ENCODE data around the gene C1R.
"Not testable (repeated sequence)": the region's sequence is repeated elsewhere in the genome, so short reads cannot be mapped to it uniquely, and the experiment has no call there.

Gene C1R

DNA sequence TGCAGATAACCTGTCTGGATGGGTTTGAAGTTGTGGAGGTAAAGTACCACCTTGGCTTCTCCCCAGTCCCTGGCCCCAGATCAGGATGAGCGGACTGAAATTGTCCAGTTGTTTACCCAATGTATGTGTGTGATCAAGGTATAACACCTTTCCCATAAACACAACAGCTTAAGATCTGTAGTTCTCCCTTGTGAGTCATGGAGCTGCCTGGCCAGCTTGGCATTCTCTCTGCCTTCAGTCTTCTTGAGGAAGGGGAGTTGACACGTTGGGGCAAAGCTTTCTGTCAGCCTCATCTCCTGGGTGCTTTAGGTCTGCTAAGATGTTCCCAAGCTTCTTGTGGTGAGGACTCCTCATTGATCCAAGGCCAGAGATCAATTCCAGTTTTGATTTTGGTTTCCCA, 25.6 kb downstream of the C1R start:
- DNase-seq = no peak

DNA sequence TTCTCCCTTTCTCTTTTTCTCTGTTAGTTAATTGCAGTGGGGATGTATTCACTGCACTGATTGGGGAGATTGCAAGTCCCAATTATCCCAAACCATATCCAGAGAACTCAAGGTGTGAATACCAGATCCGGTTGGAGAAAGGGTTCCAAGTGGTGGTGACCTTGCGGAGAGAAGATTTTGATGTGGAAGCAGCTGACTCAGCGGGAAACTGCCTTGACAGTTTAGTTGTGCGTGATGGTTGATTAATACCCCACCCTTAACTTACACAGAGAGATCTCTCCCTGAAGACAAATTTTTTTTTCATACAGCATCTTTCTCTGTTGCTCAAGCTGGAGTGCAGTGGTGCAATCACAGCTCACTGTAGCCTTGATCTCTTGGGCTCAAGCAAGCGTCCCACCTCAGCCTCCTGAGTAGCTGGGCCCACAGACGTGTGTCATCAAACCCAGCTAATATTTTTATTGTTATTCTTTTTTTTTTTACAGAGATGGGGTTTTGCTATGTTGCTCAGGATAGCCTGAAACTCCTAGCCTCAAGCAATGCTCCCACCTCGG, 27.1 kb downstream of the C1R start:
- DNase-seq = no peak

DNA sequence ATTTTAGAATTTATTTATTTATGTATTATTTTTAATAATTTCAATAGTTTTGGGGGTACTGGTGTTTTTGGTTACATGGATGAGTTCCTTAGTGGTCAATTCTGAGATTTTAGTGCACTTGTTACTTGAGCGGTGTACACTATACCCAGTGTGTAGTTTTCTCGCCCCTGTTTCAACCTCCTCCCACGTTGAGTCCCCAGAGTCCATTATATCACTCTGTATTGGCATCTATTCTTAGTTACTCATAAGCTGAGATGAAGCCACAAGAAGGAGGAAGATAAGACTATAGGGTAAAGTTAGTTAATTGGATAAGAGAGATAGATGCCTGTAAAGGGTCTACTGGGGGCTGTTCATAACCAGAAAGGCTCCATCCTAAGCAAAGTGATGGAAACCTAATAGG, 27.7 kb downstream of the C1R start:
- no peak for DNase-seq

DNA sequence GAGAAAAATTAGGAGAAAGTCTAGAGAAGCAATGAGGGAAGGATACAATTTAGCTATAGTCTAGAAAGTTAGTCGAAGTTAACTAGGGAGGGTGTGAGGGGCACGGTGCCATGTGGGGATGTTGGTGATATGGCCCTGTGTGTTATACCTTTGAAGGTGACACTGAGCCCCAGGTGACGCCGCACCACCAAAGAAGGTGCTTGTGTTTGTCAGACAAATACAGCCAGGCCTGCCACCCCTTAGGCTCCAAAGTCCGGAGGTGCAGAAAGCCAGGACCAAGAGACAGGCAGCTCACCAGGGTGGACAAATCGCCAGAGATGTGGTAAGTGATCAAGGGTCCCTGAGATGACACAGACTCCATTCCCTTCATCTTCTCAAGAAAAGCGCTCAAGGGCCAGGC, 30.6 kb downstream of the C1R start:
- no peak for DNase-seq

DNA sequence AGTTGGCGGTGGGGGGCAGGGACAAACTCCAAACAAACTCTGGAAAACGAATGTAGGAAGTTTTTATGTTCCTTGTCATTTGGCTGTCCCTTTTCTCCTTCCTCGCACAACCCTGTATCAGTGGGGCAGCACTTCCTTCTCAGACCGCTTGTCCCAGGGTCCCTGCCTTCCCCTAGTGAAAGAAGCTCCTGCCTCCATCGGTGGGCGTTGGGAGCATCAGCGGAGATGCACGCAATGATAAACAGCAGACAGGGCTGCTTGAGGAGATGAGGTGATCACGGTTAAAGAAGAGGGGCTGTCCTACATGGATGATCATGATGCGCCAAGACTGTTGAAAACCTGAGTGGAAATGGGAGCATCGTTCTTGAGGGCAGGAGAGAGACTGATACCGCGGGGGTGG, 31.1 kb downstream of the C1R start:
- no peak for DNase-seq

DNA sequence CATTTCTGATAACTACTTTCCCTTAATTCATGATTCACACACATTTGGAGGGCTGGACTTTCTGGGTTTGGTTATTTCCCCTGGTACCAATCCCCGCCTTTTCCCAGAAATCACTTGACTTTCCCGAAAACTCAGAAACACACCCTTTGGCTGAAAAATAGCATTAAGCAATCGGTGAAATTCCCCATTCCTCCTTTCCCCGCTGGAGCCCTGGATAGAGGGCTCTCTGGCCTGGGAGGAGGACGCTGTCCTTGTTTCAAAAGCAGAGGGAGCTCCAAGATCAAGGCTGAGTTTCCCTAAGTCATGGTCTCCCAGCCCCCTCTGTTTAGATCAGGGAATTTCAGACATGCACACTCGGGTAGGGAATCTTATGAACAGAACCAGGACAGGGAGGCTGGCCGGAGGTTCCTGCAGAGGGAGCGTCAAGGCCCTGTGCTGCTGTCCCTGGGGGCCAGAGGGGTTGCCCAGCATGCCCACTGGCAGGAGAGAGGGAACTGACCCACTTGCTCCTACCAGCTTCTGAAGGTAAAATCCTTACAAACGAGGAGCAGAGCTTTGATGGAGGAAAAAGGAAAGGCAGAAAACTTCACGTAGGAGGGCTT, 31.8 kb downstream of the C1R start, which contains the start of gene C1S:
Gene C1S (plus strand): TSS at position 366 of the 602 bp plus-strand sequence. CDS start 1,195 bp downstream, outside the sequence.
- DNase-seq = peak; percentile 94

DNA sequence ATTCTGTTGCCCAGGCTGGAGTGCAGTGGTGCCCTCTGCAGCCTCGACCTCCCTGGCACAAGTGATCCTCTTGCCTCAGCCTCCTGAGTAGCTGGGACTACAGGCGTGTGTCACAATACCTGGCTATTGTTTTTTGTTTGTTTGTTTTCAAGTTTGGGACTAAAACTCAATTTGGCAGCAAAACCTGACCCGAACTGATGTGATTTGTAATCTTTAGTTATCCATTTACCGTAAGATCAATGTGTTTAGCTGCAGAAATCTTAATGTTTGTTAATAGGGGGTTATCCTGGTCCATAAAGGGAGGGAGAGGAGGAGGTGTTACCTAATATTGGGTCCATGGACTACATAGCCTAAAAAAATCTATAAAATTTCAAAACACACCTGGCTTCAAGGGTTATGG, 32.5 kb downstream of the C1R start:
- no peak for DNase-seq

DNA sequence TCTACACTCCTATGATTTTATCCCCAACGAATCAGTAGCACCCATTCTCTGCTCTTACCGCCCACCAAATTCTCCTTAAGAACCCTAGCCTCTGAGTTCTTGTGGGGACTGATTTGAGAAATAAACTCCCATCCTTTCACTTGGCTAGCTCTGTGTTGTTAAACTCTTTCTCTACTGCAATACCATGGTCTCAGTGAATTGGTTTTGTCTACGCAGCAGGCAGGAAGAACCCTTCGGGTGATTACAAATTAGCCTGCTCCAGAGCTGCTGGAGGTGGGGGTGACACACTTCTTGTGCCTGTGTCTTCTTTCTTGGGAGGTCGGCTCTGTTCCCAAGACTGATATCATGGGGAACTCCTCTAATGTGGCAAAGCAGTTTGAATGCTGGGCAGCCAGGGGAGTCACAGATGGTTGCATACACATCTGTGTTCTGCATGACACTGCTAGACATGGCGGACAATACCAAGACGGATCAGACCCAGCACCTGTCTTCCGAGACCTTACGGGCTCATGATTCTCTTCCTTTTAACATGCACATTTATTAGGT, 33.3 kb downstream of the C1R start:
- DNase-seq = no peak

DNA sequence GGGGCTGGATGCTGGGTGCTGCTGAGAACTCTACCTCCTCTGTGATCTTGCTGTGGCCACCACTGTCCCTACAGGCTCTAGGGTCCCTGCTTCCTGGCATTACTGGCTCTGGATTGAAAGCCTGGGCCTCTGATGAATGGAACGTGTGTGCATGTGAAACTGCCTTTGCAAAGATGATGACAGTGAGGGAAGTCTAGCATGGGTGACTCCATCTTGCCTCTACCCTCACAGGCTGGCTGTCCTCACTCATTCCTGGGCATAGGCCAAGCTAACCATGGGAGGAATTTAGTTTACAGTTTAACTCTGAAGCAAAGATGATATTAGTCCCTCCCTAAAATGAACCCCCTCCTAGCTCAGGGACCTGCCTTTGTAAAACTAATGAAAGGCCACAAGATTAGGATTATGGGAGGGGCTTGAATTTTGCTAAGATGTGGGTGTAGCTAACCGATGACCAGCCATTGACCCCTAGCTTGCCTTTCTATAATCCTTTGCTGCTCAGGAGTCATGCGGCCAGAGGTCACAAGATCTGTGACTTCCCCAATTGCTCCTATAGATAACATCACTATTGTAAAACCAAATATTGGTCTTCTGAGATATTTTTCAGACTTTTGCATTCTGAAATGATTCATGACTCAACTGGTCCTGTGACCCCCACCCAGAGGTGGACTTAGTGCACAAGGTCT, 33.9 kb downstream of the C1R start:
- no peak for DNase-seq

DNA sequence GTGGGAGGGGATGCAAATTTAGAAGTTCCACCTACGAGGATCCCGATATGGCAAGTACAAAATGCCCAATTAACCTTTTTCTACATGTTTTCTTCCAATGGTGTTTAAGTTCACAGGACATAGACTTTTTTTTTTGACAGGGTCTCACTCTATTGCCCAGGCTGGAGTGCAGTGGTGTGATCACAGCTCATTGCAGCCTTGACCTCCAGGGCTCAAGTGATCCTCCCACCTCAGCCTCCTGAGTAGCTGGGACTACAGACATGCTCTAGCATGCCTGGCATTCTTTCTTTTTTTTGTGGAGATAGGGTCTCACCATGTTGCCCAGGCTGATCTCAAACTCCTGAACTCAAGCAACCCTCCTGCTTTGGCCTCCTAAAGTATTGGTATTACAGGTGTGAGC, 36.5 kb downstream of the C1R start:
- not testable (repeated sequence) for DNase-seq

DNA sequence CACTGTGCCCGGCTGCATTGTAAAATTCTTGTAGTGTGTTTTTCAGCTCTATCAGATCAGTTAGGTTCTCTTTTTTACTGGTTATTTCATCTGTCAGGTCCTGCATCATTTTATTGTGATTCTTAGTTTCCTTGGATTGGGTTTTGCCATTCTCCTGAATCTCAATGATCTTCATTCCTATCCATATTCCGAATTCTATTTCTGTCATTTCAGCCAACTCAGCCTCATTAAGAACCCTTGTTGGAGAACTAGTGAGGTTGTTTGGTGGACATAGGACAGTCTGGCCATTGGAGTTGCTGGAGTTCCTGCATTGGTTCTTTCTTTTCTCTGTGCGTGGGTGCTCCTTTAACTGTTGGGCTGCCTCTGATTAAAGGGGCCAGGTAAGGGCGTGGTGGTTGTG, 37.3 kb downstream of the C1R start:
- no peak for DNase-seq

DNA sequence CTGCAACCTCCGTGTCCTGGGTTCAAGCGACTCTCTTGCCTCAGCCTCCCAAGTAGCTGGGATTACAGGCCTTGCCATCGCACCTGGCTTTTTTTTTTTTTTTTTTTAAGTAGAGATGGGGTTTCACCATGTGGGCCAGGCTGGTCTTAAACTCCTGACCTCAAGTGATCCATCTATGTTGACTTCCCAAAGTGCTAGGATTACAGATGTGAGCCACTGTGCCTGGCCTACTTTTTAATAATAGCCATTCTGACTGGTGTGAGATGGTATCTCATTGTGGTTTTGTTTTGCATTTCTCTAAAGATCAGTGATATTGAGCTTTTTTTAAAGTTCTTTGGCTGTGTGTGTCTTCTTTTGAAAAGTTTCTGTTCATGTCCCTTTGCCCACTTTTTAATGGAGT, 42.3 kb downstream of the C1R start:
- DNase-seq = not testable (repeated sequence)

DNA sequence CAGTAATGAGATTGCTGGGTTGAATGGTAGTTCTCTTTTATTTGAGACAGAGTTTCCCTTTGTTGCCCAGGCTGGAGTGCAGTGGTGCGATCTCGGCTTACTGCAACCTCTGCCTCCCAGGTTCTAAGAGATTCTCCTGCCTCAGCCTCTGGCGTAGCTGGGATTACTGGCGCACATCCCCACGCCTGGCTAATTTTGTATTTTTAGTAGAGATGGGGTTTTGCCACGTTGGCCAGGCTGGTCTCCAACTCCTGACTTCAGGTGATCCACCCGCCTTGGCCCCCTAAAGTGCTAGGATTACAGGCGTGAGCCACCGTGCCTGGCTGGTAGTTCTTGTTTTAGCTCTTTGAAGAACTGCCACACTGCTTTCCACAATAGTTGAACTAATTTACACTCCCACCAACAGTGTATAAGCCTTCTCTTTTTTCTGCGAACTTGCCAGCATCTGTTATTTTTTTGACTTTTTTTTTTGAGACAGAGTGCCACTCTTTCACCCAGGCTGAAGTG, 42.7 kb downstream of the C1R start:
- DNase-seq = not testable (repeated sequence)

DNA sequence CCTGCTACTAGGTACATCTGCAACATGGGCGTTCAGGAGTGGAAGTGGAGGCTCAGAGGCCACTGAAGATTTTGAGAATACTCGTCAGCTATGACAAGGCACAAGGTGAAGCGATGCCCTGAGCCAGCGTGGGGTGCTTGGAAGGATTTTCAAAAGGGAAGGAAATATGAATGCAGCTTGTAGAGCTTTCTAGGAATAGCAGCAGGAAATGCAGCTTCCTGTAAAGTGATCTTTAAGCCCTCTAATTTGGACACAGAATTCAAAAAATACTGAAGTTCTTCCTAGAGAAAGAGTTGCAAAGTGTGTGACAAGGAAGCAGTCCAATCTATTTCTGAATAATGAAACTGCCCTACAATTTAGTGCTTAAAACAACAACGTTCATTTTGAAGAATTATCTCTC, 44.9 kb downstream of the C1R start:
- no peak for DNase-seq

DNA sequence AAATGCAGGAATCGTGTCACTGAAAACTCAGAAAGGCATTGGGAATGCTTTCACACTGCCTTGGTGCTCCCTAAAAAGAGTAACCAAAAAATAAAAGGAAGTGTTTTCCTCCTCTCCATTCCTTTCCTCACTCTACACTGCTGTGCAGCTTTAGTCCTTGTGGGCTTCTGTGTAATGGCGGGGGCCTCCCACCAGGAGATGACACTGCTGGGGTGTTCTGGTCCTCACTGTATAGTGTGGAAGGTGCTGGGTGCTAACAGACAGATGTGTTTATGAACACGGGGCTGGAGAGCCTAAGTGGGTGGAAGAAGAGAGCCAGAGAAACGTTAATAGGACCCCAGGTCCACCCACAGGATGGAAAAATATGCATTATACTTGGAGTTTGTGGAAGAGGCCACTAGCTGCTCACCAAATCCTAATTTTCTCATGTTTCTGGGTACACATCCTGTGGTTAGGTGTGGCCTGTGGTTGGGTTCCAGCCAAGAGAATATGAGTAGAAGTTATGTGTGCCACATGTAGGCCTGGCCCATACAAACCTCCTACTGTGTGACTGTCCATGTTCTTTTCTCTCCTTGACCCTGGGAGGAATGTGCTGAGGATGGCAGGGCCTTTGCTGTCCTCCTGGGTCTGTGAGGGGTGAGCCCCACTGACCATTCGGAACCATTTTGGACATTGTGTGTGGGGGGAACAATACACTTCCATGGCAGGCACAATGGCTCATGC, 45.7 kb downstream of the C1R start:
- no peak for DNase-seq

DNA sequence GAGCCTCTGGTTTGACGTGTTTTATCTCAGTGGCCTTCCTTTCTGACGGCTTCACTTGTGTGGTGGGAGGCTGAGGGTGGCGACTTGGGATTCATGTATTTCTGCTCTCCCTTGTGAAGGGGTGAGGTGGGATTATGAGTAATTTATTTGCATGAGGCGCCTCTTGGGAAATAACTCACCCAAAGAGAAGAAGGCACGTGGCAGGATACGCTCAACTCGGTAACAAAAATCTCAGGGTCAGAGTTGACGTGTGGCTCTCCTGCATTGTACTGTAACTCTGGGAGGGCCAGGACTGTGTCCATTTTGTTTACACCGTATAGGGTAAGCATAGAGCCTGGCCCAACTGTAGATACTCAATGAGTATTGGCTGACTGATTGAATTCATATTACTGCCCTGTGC, 46.3 kb downstream of the C1R start:
- DNase-seq = no peak

DNA sequence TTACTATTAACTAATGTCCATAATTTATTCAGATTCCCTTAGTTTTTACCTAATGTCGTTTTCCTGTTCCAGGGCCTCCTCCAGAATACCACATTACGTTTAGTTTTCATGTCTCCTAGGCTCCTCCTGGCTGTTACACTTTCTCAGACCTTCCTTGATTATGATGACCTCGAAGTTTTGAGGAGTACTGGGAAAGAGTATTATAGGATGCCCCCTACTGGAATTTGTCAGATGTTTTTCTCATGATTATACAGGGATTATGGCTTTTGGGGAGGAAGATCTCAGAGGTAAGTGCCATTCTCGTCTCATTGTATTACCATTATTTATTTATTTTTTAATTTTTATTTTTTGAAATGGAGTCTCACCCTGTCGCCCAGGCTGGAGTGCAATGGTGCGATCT, 49.4 kb downstream of the C1R start:
- DNase-seq = peak; percentile 52

DNA sequence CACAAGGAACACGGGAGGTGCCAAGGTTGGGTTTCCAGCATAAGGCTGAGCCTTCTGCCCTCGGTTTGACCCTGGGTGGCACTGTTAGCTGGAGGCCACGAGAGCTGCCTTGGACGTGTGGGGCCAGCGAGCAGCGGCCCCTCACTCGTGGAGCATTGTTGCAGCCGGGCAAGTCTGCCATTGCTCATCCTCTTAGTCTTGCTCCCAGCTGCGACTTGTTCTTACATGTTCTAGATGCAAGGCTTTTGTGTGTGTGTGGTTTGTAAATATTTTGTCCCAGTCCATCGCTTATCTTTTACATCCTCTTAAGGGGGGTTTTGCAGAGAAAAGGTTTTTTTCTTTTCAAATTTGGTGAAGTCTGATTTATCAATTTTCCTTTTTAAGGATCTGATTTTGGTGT, 52.8 kb downstream of the C1R start:
- DNase-seq = no peak

DNA sequence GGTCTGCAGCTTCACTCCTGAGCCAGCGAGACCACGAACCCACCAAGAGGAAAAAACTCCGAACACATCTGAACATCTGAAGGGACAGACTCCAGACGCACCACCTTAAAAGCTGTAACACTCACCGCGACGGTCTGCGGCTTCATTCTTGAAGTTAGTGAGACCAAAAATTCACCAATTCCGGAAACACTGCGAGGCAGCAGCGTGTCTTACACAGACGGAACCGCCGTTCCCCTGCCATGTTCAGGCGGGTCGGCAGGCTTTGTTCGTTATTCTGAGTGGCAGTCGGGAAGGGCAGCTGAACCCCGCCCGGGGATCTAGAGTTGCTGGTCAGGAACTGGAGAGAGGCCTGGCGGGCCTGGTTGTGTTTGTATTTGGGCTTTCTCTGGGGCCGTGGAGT, 53.7 kb downstream of the C1R start:
- DNase-seq = no peak

DNA sequence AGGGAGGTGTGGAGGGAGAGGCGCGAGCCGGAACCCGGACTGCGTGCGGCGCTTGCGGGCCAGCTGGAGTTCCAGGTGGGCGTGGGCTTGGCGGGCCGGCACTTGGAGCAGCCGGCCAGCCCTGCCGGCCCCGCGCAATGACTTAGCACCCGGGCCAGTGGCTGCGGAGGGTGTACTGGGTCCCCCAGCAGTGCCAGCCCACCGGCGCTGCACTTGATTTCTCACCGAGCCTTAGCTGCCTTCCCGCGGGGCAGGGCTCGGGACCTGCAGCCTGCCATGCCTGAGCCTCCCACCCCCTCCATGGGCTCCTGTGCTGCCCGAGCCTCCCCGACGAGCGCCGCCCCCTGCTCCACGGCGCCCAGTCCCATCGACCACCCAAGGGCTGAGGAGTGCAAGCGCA, 54.8 kb downstream of the C1R start:
- not testable (repeated sequence) for DNase-seq

DNA sequence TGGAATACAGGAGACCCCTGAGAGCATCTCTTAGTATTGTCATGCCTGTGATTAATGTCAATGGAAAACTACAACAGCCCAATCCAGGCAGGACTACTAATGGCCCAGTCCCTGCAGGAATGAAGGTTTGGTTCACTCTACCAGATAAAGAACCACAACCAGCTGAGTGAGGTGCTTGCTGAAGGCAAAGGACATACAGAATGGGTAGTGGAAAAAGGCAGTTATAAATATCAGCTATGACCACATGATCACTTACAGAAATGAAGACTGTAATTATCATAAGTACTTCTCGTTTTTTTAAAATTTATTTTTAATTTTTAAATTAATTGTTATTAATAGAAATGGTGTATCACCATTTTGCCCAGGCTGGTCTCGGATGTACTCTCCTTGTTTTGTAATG, 56.8 kb downstream of the C1R start:
- DNase-seq = no peak

DNA sequence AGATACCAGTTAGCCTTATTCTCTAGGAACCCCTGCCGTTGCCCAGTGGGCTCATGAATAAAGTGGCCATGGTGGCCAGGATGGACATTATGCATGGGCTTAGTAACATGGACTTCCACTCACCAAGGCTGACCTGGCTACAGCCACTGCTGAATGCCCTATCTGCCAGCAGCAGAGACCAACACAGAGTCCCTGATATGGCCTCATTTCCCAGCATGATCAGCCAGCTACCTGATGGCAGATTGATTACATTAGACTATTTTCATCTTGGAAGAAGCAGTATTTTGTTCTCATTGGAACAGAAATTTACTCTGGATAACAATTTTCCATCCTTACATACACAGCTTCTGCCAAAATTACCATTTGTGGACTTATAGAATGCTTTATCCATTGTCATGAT, 57.8 kb downstream of the C1R start:
- no peak for DNase-seq

DNA sequence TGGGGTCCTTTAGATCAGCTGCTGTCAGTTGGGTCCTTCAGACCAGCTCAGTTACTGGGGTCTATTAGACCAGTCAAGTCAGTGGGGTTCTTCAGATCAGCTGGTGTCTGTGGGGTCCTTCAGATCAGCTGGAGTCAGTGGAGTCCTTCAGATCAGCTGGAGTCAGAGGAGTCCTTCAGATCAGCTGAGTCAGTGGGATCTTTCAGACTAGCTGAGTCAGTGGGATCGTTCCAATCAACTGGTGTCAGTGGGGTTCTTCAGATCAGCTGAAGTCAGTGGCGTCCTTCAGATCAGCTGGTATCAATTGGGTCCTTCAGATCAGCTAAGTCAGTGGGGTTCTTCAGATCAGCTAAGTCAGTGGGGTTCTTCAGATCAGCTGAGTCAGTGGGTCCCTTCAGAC, 59.3 kb downstream of the C1R start:
- DNase-seq = no peak

All from fibroblast of skin of back (primary cell).